NT2/D1 (cell line): ENCODE measurements around the gene SIGLEC1.

Experiments
- YY1 ChIP-seq: IDR thresholded peaks from 2 replicates; pipeline ENCODE4 v1.6.1; 2011; ENCODE audit not compliant: insufficient read length, insufficient read depth
- ZNF274 ChIP-seq: IDR thresholded peaks from 2 replicates; pipeline ENCODE4 v1.6.1; 2011; ENCODE audit warnings: mild to moderate bottlenecking, low read depth, low read length

GRCh38 chr20:3693376-3693775 is 19.0 kb downstream of the SIGLEC1 start:
- TF ChIP-seq ZNF274 (no peak), YY1 (no peak)
